Hematopoietic multipotent progenitor cell treated with erythropoietin and hydrocortisone succinate and interleukin-3 and kit ligand, for 17 days (in vitro differentiated cells): ENCODE data around the gene CDKN2A.
A peak's percentile ranks its signal among the peaks of the same experiment; 100 is the strongest.
"Not testable (repeated sequence)": the region's sequence is repeated elsewhere in the genome, so short reads cannot be mapped to it uniquely, and the experiment has no call there.

Experiments
- DNase-seq: peaks from one replicate; pipeline ENCODE4 v3.0.0-alpha.2; 2015; ENCODE audit warnings: low spot score

Gene CDKN2A

DNA sequence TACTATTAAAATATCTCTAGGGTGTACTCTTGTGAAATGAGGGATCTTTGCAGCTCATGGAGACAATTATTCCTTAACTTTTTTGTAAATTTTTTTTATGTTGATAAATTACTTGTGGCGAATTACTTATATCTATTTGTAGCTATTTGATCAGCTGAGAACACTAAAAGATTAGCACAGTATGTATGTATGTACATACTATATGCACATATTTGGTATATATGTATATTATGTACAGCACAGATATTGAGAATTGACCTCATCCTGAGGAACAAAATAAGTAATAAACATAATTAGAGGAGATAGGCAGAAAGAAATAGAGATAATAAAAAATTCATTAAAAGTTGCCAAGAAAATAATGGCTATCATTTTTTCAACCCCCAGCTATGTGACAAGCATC lies 11.8 kb downstream of the CDKN2A start:
- no peak for DNase-seq

DNA sequence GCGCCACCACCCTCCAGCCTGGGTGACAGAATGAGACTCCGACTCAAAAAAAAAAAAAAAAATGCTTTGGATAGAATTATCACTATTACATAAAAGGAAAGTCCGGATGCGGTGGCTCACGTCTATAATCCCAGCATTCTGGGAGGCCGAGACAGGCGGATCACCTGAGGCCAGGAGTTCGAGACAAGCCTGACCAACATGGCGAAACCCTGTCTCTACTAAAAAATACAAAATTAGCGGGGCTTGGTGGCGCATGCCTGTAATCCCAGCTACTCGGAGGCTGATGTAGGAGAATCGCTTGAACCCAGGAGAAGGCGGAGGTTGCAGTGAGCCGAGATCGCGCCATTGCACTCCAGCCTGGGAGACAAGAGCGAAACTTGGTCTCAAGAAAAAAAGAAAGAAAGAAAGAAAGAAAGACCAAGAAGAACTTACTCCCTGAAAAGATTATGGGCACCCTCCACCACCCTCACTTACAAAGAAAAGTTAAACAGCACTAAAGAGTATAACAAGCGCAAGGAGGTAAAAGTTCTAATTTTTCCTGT lies 17.8 kb downstream of the CDKN2A start:
- DNase-seq: no peak

DNA sequence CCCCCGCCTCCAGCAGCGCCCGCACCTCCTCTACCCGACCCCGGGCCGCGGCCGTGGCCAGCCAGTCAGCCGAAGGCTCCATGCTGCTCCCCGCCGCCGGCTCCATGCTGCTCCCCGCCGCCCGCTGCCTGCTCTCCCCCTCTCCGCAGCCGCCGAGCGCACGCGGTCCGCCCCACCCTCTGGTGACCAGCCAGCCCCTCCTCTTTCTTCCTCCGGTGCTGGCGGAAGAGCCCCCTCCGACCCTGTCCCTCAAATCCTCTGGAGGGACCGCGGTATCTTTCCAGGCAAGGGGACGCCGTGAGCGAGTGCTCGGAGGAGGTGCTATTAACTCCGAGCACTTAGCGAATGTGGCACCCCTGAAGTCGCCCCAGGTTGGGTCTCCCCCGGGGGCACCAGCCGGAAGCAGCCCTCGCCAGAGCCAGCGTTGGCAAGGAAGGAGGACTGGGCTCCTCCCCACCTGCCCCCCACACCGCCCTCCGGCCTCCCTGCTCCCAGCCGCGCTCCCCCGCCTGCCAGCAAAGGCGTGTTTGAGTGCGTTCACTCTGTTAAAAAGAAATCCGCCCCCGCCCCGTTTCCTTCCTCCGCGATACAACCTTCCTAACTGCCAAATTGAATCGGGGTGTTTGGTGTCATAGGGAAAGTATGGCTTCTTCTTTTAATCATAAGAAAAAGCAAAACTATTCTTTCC lies 19.3 kb downstream of the CDKN2A start:
- no peak for DNase-seq

- no peak for DNase-seq
Observed at GRCh38 chr9:21974343-21974721, 19.9 kb downstream of the CDKN2A start.

DNA sequence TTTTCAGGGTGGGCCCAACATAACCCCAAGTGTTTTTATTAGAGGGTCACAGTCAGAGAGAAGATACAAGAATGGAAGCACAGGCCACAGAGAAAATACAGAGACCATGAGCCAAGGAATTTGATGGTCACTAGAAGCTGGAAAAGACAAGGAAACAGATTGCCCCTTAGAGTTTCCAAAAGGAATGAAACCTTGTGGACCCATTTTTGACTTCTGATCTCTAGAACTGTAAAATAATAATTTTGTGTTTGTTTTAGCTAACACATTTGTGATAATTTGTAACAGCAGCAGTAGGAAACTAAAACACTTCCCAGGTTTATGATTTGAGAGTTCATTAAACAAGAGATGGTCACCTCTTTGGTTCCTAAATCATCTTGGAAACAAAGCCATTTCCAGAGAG lies 21.8 kb downstream of the CDKN2A start:
- DNase-seq: no peak

DNA sequence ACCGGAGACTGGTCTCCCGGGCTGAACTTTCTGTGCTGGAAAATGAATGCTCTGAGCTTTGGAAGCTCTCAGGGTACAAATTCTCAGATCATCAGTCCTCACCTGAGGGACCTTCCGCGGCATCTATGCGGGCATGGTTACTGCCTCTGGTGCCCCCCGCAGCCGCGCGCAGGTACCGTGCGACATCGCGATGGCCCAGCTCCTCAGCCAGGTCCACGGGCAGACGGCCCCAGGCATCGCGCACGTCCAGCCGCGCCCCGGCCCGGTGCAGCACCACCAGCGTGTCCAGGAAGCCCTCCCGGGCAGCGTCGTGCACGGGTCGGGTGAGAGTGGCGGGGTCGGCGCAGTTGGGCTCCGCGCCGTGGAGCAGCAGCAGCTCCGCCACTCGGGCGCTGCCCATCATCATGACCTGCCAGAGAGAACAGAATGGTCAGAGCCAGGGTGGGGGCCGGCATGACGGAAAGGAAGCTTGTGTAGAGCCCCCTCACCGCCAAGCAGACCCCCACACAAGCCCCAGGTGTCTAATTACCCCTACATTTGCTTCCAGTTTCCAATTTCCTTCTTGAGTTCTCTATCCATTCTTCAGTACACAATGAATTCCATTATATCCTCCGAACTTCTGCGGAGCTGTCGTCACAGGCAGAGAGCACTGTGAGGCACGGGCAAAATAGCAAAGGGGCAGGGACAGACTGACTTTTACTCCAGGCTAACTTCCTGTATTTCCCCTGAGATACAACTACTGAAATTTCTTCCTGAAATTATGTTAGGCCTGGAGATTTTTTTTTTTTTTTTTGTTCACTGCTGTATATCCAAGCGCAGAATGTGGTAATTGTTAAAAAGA lies 23.2 kb downstream of the CDKN2A start:
- no peak for DNase-seq

DNA sequence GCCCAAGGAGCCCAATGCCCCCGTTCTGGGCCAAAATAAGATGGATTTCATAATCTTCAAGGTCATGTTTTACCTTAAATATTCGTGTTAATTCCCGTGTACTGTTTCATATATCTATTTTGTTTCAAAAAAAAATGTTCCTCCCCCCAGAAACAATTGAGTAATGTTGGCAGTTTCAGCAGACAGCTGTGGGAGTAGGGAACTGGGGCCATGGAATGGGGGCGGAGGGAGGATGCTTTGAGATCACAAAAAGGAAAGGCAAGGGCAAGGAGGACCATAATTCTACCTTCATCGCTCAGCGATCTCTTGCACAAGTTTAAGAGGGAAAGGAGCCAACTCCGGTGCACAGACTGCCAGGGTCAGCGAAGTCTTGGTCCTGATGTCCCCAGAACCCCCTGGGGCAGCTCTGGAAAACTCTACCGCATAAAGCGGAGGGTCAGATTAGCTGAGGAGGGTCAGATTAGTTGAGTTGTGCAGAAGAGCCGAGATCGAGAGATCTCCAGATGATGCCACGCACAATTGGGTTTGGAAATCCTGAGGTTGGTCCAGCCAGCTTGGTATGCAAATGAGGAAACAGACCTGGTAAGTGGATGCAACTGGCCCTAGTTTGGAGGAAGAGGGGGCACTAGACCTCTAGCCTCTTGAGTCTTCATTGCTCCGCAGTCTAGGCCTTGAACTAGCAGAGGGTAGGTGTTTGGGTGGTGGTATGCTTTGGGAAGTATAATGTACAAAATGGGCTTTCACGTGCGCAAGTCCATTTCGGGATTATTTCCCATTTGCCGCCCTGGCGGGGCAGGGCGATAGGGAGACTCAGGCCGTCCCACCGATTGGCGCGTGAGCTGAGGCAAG lies 24.0 kb downstream of the CDKN2A start:
- DNase-seq: no peak

- DNase-seq: no peak
Observed at GRCh38 chr9:21969011-21969940, 24.9 kb downstream of the CDKN2A start.

GRCh38 chr9:21968331-21969010 lies 25.7 kb downstream of the CDKN2A start:
- no peak for DNase-seq

DNA sequence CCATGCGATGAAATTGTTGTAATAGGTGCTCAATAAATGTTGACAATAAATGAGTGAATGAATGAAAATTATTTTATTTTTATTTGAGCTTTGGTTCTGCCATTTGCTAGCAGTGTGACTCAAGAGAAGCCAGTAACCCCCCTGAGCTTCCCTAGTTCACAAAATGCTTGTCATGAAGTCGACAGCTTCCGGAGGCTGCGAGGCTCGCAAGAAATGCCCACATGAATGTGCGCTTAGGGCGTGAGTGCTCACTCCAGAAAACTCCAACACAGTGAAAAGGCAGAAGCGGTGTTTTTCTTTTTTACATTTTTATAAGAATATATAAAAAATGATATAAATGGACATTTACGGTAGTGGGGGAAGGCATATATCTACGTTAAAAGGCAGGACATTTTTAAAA lies 26.5 kb downstream of the CDKN2A start:
- DNase-seq: no peak

- no peak for DNase-seq
Observed at GRCh38 chr9:21967169-21967568, 27.0 kb downstream of the CDKN2A start.

GRCh38 chr9:21966140-21966851 lies 27.9 kb downstream of the CDKN2A start:
- no peak for DNase-seq

- DNase-seq: no peak
Observed at GRCh38 chr9:21965401-21965951, 28.7 kb downstream of the CDKN2A start.

- peak; percentile 21 for DNase-seq
Observed at GRCh38 chr9:21964925-21965385, 29.2 kb downstream of the CDKN2A start.

DNA sequence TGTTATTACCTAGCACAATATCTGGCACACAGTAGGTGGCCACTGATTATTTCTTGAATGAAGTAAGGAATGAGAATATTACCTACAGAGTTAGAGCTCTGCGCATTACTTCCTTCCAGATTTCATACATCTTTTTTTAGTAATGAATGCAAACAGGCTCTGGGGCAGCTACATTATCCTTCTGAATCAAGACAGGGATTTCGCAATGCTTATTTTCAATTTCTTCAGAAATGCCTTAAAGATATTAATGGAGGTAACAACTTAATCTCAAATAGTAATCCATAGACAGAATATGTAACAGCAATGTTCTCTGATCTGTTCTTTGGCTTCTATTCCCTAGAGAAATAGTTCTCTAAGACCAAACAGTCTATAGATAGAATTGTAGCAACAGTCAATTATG lies 32.6 kb downstream of the CDKN2A start:
- DNase-seq: no peak

GRCh38 chr9:21959268-21959667 lies 34.9 kb downstream of the CDKN2A start:
- not testable (repeated sequence) for DNase-seq

GRCh38 chr9:21958833-21959232 lies 35.4 kb downstream of the CDKN2A start:
- DNase-seq: no peak

DNA sequence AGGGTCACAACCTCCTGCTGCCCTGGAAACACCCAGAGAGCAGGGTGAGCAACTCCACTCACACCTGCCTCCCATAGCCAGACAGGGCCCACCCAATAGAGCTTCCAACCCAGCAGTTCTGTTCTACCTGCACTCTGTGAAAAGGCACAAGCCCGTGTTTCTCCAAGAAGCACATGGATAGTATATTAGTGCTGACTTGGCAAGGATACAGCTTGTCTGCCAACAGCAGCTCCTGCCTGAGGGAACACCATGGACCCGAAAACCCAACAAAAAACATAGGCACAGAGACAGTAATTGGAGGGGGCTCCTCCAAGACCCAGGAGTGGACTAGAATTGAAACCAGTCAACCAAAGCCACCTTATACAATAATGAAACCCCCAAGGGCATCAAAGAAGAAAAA lies 48.6 kb downstream of the CDKN2A start:
- DNase-seq: no peak

GRCh38 chr9:21943464-21943863 lies 50.7 kb downstream of the CDKN2A start:
- DNase-seq: no peak
